GM21526 (cell line): ENCODE measurements around the gene MAGEA3.
"Not testable (repeated sequence)": the region's sequence is repeated elsewhere in the genome, so short reads cannot be mapped to it uniquely, and the experiment has no call there.

Source experiments
- ATAC-seq: cut with Tn5 transposase; IDR thresholded peaks from one replicate; pipeline ENCODE4 v1.9.1; 2021; ENCODE audit warnings: moderate library complexity; ENCODE audit not compliant: unreplicated experiment, low FRiP score

MAGEA3 gene

GRCh38 chrX:152735101-152735500 is 36.5 kb downstream of the MAGEA3 start:
- ATAC-seq, result no peak

GRCh38 chrX:152735860-152736511 is 37.4 kb downstream of the MAGEA3 start:
- no peak for ATAC-seq

GRCh38 chrX:152736528-152736927 is 37.9 kb downstream of the MAGEA3 start:
- not testable (repeated sequence) for ATAC-seq

GRCh38 chrX:152738560-152738959 is 40.0 kb downstream of the MAGEA3 start:
- no peak for ATAC-seq
